Tibial nerve (tissue), 3 donors: ENCODE measurements around the gene TRIP10.

Experiments
- POLR2A ChIP-seq, 2 donors: fragments of 450-650 bp; IDR thresholded peaks; one replicate each; pipeline ENCODE4 v1.6.1; 2017; ENCODE audit warnings: antibody characterized with exemption in 2 of 2, mild to moderate bottlenecking in 2 of 2, moderate library complexity in 2 of 2
- TF ChIP-seq, protein P1 (sequence below), 5 experiments: fragments of 200-600 bp in 3 of 5; fragments of 450-650 bp in 2 of 5; sonication (generic) in 3 of 5; IDR thresholded peaks; one replicate each; pipeline ENCODE4 v1.5.1; 2016 to 2019; ENCODE audit warnings: antibody characterized with exemption in 5 of 5, mild to moderate bottlenecking in 3 of 5, moderate library complexity in 2 of 5

- no peak for TF ChIP-seq POLR2A (IDR thresholded peaks at IDR 0.05)
- TF ChIP-seq, protein P1, sequence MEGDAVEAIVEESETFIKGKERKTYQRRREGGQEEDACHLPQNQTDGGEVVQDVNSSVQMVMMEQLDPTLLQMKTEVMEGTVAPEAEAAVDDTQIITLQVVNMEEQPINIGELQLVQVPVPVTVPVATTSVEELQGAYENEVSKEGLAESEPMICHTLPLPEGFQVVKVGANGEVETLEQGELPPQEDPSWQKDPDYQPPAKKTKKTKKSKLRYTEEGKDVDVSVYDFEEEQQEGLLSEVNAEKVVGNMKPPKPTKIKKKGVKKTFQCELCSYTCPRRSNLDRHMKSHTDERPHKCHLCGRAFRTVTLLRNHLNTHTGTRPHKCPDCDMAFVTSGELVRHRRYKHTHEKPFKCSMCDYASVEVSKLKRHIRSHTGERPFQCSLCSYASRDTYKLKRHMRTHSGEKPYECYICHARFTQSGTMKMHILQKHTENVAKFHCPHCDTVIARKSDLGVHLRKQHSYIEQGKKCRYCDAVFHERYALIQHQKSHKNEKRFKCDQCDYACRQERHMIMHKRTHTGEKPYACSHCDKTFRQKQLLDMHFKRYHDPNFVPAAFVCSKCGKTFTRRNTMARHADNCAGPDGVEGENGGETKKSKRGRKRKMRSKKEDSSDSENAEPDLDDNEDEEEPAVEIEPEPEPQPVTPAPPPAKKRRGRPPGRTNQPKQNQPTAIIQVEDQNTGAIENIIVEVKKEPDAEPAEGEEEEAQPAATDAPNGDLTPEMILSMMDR (IDR thresholded peaks at IDR 0.05), result no peak
Observed at GRCh38 chr19:6767081-6767356, 27.5 kb downstream of the TRIP10 start.
